A549 (cell line): ENCODE data around the gene PCNX2. TPM values are rescaled to one million over a fixed set of nuclear protein-coding genes. Genes with fewer than 3 reads are reported as not detected.

ENCODE experiments used
- ATAC-seq, 2 experiments: fragments of 200-7000 bp in 1 of 2; fragments of >200 bp in 1 of 2; cut with Nextera tagmentation in 1 of 2; cut with Tn5 transposase in 1 of 2; 3 replicates each; pipeline versions ENCODE4 v1.8.0 to v1.9.1; 2018 to 2020; ENCODE audit warnings: mild to moderate bottlenecking in 1 of 2, moderate library complexity in 1 of 2
- CTCF ChIA-PET: fragments of 300-600 bp; sonication (Branson Sonifier 250); formaldehyde crosslinking; extraction: SDS; loops from one replicate; lab custom pipeline; 2021; ENCODE audit warnings: antibody characterized with exemption, inconsistent platforms; lab: Yijun Ruan, JAX
- POLR2A ChIA-PET: fragments of 350-600 bp; formaldehyde crosslinking; extraction: SDS; loops from one replicate; lab custom pipeline; 2021; ENCODE audit warnings: antibody characterized with exemption, inconsistent platforms; lab: Yijun Ruan, JAX
- DNase-seq, 2 experiments: peaks; one replicate each; pipeline versions ENCODE4 v3.0.0 to v3.0.0-alpha.2; 2011 to 2016; ENCODE audit warnings: low read depth in 1 of 2, low spot score in 1 of 2
- FAIRE-seq: peaks from 2 replicates; lab custom pipeline; 2011; peaks lifted over from hg19 to GRCh38; lab: Jason Lieb, UNC
- H3K27ac ChIP-seq, 2 experiments: fragments of >200 bp; sonication (Bioruptor Twin); formaldehyde crosslinking; 3 replicates each; pipeline ENCODE4 v1.5.1; 2016 to 2017
- H3K4me1 ChIP-seq: fragments of >200 bp; sonication (Bioruptor Twin); formaldehyde crosslinking; 3 replicates; pipeline ENCODE4 v1.6.1; 2016
- H3K4me2 ChIP-seq: fragments of >200 bp; sonication (Bioruptor Twin); formaldehyde crosslinking; 3 replicates; pipeline ENCODE4 v1.6.1; 2016
- H3K4me3 ChIP-seq: fragments of >200 bp; sonication (Bioruptor Twin); formaldehyde crosslinking; 3 replicates; pipeline ENCODE4 v1.5.1; 2016
- H3K9me3 ChIP-seq: fragments of >200 bp; sonication (Bioruptor Twin); formaldehyde crosslinking; 3 replicates; pipeline ENCODE4 v1.6.1; 2016
- CEBPB ChIP-seq, 2 experiments: fragments of >200 bp in 1 of 2; sonication (Bioruptor Twin) in 1 of 2; formaldehyde crosslinking in 1 of 2; IDR thresholded peaks; 2 replicates each; pipeline ENCODE4 v1.6.1; 2012 to 2016
- CHD2 ChIP-seq: fragments of 150-350 bp; IDR thresholded peaks from 2 replicates; pipeline ENCODE4 v1.6.1; 2014; ENCODE audit warnings: low read length; ENCODE audit not compliant: partially characterized antibody
- CHD4 ChIP-seq: fragments of 200-600 bp; sonication (generic); IDR thresholded peaks from 2 replicates; pipeline ENCODE4 v1.6.1; 2016; ENCODE audit warnings: antibody characterized with exemption, mild to moderate bottlenecking, borderline replicate concordance
- E2F6 ChIP-seq: IDR thresholded peaks from 2 replicates; pipeline ENCODE4 v1.6.1; 2012; ENCODE audit warnings: low read depth, borderline replicate concordance
- EHF ChIP-seq: fragments of 250-450 bp; sonication (Bioruptor Pico); IDR thresholded peaks from 2 replicates; pipeline ENCODE4 v1.5.0; 2020; ENCODE audit warnings: mild to moderate bottlenecking
- EP300 ChIP-seq, 2 experiments: fragments of >200 bp; sonication (Bioruptor Twin); formaldehyde crosslinking; IDR thresholded peaks; 2 replicates in 1 of 2; 3 replicates in 1 of 2; pipeline ENCODE4 v1.6.1; 2016 to 2017
- FOSL2 ChIP-seq, 2 experiments: fragments of 450-650 bp in 1 of 2; fragments of >200 bp in 1 of 2; sonication (Bioruptor Twin) in 1 of 2; formaldehyde crosslinking; IDR thresholded peaks; 2 replicates each; pipeline versions ENCODE4 v1.5.0 to v1.6.1; 2016 to 2020; ENCODE audit warnings: mild to moderate bottlenecking in 1 of 2, moderate library complexity in 1 of 2
- HDAC2 ChIP-seq: fragments of 200-600 bp; sonication (generic); IDR thresholded peaks from 2 replicates; pipeline ENCODE4 v1.6.1; 2016
- HEYL ChIP-seq: fragments of 250-450 bp; sonication (Bioruptor Pico); IDR thresholded peaks from 2 replicates; pipeline ENCODE4 v1.8.0; 2021; ENCODE audit warnings: mild to moderate bottlenecking, moderate library complexity
- HOXB13 ChIP-seq: fragments of 250-450 bp; sonication (Bioruptor Pico); IDR thresholded peaks from 2 replicates; pipeline ENCODE4 v1.5.0; 2020; ENCODE audit warnings: low read depth, mild to moderate bottlenecking, moderate library complexity
- JUN ChIP-seq, 2 experiments: fragments of >200 bp; sonication (Bioruptor Twin); formaldehyde crosslinking; IDR thresholded peaks; 2 replicates in 1 of 2; 3 replicates in 1 of 2; pipeline ENCODE4 v1.6.1; 2016 to 2017
- JUNB ChIP-seq: fragments of >200 bp; sonication (Bioruptor Twin); formaldehyde crosslinking; IDR thresholded peaks from 2 replicates; pipeline ENCODE4 v1.6.1; 2016
- KDM1A ChIP-seq: fragments of 200-600 bp; sonication (generic); IDR thresholded peaks from 2 replicates; pipeline ENCODE4 v1.6.1; 2016; ENCODE audit warnings: low read depth, mild to moderate bottlenecking
- KDM5A ChIP-seq: fragments of 200-600 bp; sonication (generic); IDR thresholded peaks from 2 replicates; pipeline ENCODE4 v1.6.1; 2016; ENCODE audit warnings: antibody characterized with exemption, mild to moderate bottlenecking
- MAFK ChIP-seq: fragments of 450-650 bp; IDR thresholded peaks from 2 replicates; pipeline ENCODE4 v1.6.1; 2014; ENCODE audit not compliant: partially characterized antibody
- MAX ChIP-seq: IDR thresholded peaks from 2 replicates; pipeline ENCODE4 v1.6.1; 2012
- POLR2AphosphoS2 ChIP-seq: conservative IDR thresholded peaks from 2 replicates; pipeline ENCODE4 v1.6.1; 2012; ENCODE audit warnings: low read length, improper control_type of control experiment, inconsistent platforms
- RAD21 ChIP-seq, 2 experiments: fragments of >200 bp in 1 of 2; sonication (Bioruptor Twin) in 1 of 2; formaldehyde crosslinking in 1 of 2; IDR thresholded peaks in 1 of 2; conservative IDR thresholded peaks in 1 of 2; 2 replicates in 1 of 2; 3 replicates in 1 of 2; pipeline ENCODE4 v1.6.1; 2012 to 2018; ENCODE audit warnings: inconsistent platforms in 1 of 2
- RFX5 ChIP-seq: fragments of 450-650 bp; IDR thresholded peaks from 2 replicates; pipeline ENCODE4 v1.7.1; 2014; ENCODE audit warnings: antibody characterized with exemption, mild to moderate bottlenecking, moderate library complexity
- SMC3 ChIP-seq: fragments of >200 bp; sonication (Bioruptor Twin); formaldehyde crosslinking; IDR thresholded peaks from 3 replicates; pipeline ENCODE4 v1.6.1; 2018; ENCODE audit warnings: inconsistent platforms
- TP53 ChIP-seq: fragments of 250-450 bp; sonication (Bioruptor Pico); IDR thresholded peaks from 2 replicates; pipeline ENCODE4 v1.5.0; 2021; ENCODE audit warnings: mild to moderate bottlenecking, moderate library complexity
- ZFP36 ChIP-seq: fragments of 450-650 bp; IDR thresholded peaks from 2 replicates; pipeline ENCODE4 v1.6.1; 2014; ENCODE audit warnings: borderline replicate concordance; ENCODE audit not compliant: partially characterized antibody
- ZNF302 ChIP-seq: fragments of 250-450 bp; sonication (Bioruptor Pico); IDR thresholded peaks from 2 replicates; pipeline ENCODE4 v1.9.0; 2021; ENCODE audit warnings: inconsistent platforms, mild to moderate bottlenecking, moderate library complexity
- WGBS: methylation state at CpG from one replicate; pipeline ENCODE4 v1.1.6; 2017; ENCODE audit errors: missing lambda C conversion rate; 5-methylcytosine and 5-hydroxymethylcytosine counted together
- polyA plus RNA-seq, 4 experiments: library from polyadenylated mRNA; depleted of rRNA in 3 of 4; stranded (reverse); fragments of >200 nt; fragmentation: RNase III in 1 of 4; extraction: RNeasy Plus Mini Kit Qiagen cat#74134 plus additional on column Dnase treatment in 1 of 4; gene quantifications; 2 replicates in 3 of 4; 3 replicates in 1 of 4; pipeline ENCODE4 v1.2.3, GENCODE V29; 2011 to 2017
- TF ChIP-seq, protein P1 (sequence below): fragments of 450-650 bp; IDR thresholded peaks from 2 replicates; pipeline ENCODE4 v1.6.1; 2014; ENCODE audit warnings: antibody characterized with exemption
- TF ChIP-seq, protein P2 (sequence below): fragments of 250-450 bp; sonication (Bioruptor Pico); IDR thresholded peaks from 2 replicates; pipeline ENCODE4 v1.5.0; 2021; ENCODE audit warnings: mild to moderate bottlenecking, moderate library complexity, borderline replicate concordance

Gene PCNX2
- polyA plus RNA-seq, 2 of the 4 experiments (the other 2 are of a cell fraction): 8.8 to 27.2 TPM

DNA sequence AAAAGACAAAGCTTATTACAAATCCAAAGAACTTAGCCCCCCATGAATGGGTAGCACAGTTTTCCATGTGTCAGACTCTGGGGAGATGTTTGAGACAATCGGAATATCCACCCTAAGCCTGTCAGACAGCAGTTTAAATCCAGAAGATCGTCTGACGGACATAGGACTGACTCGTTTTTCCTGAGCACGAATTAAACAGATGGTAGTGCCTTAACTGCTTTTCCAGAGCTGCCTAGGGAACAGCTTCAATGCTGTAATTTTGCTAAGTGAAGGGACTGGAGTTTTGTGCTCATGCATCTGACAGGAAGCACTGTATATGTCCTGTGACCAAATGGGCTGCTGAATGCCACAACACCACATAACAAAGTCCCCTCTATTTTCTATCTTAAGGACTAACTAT lies 48.6 kb downstream of the PCNX2 start:
- Histone ChIP-seq H3K9me3 (no peaks in the 10 kb centered on the region), H3K4me2 (no peak overlapping the region), H3K4me3 (no peak overlapping the region), H3K27ac (no peak overlapping the region), H3K4me1 (peaks cover 32% of the 10 kb centered on the region)
- 94% methylated on average over 5 of the region's 5 CpGs for WGBS
- FAIRE-seq: no peak
- ChIA-PET CTCF (interaction anchor here (1.6 to 1.7 kb wide), 2 partner anchors 626 to 1490 kb away, joined by 4 read pairs; no protein-coding TSS in a partner anchor), POLR2A (no interaction called here)
- no peak for DNase-seq
- TF ChIP-seq, protein P1, sequence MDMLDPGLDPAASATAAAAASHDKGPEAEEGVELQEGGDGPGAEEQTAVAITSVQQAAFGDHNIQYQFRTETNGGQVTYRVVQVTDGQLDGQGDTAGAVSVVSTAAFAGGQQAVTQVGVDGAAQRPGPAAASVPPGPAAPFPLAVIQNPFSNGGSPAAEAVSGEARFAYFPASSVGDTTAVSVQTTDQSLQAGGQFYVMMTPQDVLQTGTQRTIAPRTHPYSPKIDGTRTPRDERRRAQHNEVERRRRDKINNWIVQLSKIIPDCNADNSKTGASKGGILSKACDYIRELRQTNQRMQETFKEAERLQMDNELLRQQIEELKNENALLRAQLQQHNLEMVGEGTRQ: no peak
- no peak for TF ChIP-seq HOXB13 (CRISPR knock-in tag)
- no peak for TF ChIP-seq MAX
- no peak for TF ChIP-seq HEYL (CRISPR knock-in tag)
- TF ChIP-seq KDM5A: no peak
- no peak for TF ChIP-seq CEBPB (IDR thresholded peaks at IDR 0.05)
- TF ChIP-seq CHD2: no peak
- TF ChIP-seq EHF (CRISPR knock-in tag): no peak
- no peak for TF ChIP-seq ZFP36
- no peak for TF ChIP-seq HDAC2
- no peak for TF ChIP-seq ZNF302 (CRISPR knock-in tag)
- TF ChIP-seq MAFK: no peak
- TF ChIP-seq, protein P2, sequence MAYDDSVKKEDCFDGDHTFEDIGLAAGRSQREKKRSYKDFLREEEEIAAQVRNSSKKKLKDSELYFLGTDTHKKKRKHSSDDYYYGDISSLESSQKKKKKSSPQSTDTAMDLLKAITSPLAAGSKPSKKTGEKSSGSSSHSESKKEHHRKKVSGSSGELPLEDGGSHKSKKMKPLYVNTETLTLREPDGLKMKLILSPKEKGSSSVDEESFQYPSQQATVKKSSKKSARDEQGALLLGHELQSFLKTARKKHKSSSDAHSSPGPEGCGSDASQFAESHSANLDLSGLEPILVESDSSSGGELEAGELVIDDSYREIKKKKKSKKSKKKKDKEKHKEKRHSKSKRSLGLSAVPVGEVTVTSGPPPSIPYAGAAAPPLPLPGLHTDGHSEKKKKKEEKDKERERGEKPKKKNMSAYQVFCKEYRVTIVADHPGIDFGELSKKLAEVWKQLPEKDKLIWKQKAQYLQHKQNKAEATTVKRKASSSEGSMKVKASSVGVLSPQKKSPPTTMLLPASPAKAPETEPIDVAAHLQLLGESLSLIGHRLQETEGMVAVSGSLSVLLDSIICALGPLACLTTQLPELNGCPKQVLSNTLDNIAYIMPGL: no peak
- TF ChIP-seq JUN (IDR thresholded peaks at IDR 0.05): no peak
- no peak for ATAC-seq

- POLR2A ChIA-PET: no interaction called here
- FAIRE-seq: no peak
- CTCF ChIA-PET: interaction anchor here (1.3 to 1.7 kb wide), 3 partner anchors 610 to 1488 kb away, joined by 4 to 5 read pairs (median 4); no protein-coding TSS in a partner anchor
- H3K27ac ChIP-seq: peak overlapping the region in 1 of 2 experiments; percentile 77; a peak in 4 of 6 replicates
- no peaks in the 10 kb centered on the region for H3K9me3 ChIP-seq
- DNase-seq: no peak
- TF ChIP-seq KDM5A (no peak), EP300 (IDR thresholded peaks at IDR 0.05) (no peak), E2F6 (no peak), JUNB (no peak), POLR2AphosphoS2 (no peak), KDM1A (no peak)
- 97% methylated on average over 8 of the region's 8 CpGs for WGBS
- no peak overlapping the region for H3K4me3 ChIP-seq
- peaks cover 41% of the 10 kb centered on the region for H3K4me1 ChIP-seq
- H3K4me2 ChIP-seq: no peak overlapping the region
- ATAC-seq: no peak
Measured at GRCh38 chr1:233245191-233245765, 50.2 kb downstream of the PCNX2 start.

- Histone ChIP-seq H3K9me3 (no peaks in the 10 kb centered on the region), H3K4me1 (peaks cover 41% of the 10 kb centered on the region), H3K27ac (peak overlapping the region; percentile 38 to 77; a peak in 4 of 6 replicates), H3K4me3 (no peak overlapping the region), H3K4me2 (peak overlapping the region; percentile 10; the same call in 2 of the 3 replicates)
- 41% methylated on average over 6 of the region's 6 CpGs for WGBS
- CTCF ChIA-PET: interaction anchor here (0.9 kb wide), 1 partner anchor 218 kb away, joined by 3 read pairs; no protein-coding TSS in a partner anchor
- DNase-seq (peak; percentile 35 to 86), ATAC-seq (peak; percentile 48 to 83; a peak in 4 of 6 replicates), FAIRE-seq (no peak)
- POLR2A ChIA-PET: interaction anchor here (0.6 kb wide), 1 partner anchor 671 kb away, joined by 4 read pairs; no protein-coding TSS in a partner anchor
- TF ChIP-seq, protein P1: no peak
- TF ChIP-seq CEBPB (IDR thresholded peaks at IDR 0.05) (peak; percentile 33 to 51; a peak in 2 of 4 replicates), HEYL (CRISPR knock-in tag) (no peak), SMC3 (no peak), RFX5 (no peak), FOSL2 (IDR thresholded peaks at IDR 0.05) (0 out of 2 replicates have a peak, but pooled peaks have one; percentile 16), FOSL2 (CRISPR knock-in tag; IDR thresholded peaks at IDR 0.05) (peak; percentile 89), JUNB (peak; percentile 27; the same call in 1 of the 2 replicates), TP53 (CRISPR knock-in tag) (no peak), CHD4 (no peak), JUN (IDR thresholded peaks at IDR 0.05) (peak in 1 of 2 experiments; percentile 24; a peak in 1 of 5 replicates), RAD21 (conservative IDR thresholded peaks at IDR 0.05 in 1 of 2, IDR thresholded peaks at IDR 0.05 in 1 of 2) (no peak), HDAC2 (no peak)
Measured at GRCh38 chr1:233244183-233244582, 51.3 kb downstream of the PCNX2 start.
